Rectal smooth muscle tissue (tissue), 1 donor: Measurements from ENCODE around the gene SORBS2.

Experiments
- H3K27ac ChIP-seq: one replicate; pipeline ENCODE4 v1.7.0; 2013; ENCODE audit warnings: low read depth, low read length, inconsistent platforms
- H3K27me3 ChIP-seq: one replicate; pipeline ENCODE4 v1.7.0; 2013; ENCODE audit warnings: low read length; ENCODE audit not compliant: control insufficient read depth, insufficient read depth
- H3K36me3 ChIP-seq: one replicate; pipeline ENCODE4 v1.7.0; 2013; ENCODE audit warnings: low read length; ENCODE audit not compliant: control insufficient read depth, insufficient read depth
- H3K4me1 ChIP-seq: one replicate; pipeline ENCODE4 v1.7.0; 2013; ENCODE audit warnings: low read length; ENCODE audit not compliant: control insufficient read depth, insufficient read depth
- H3K4me3 ChIP-seq: one replicate; pipeline ENCODE4 v1.7.0; 2013; ENCODE audit warnings: low read length
- H3K9ac ChIP-seq: one replicate; pipeline ENCODE4 v1.7.0; 2013; ENCODE audit warnings: low read length

SORBS2 gene

GRCh38 chr4:185681604-185682003 lies 130.4 kb downstream of the SORBS2 start:
- Histone ChIP-seq H3K4me1 (peaks cover 3% of the 10 kb centered on the region), H3K36me3 (no peaks in the 10 kb centered on the region), H3K27ac (no peak overlapping the region), H3K27me3 (no peaks in the 10 kb centered on the region), H3K4me3 (no peak overlapping the region), H3K9ac (no peak overlapping the region)

GRCh38 chr4:185680617-185681016 lies 131.4 kb downstream of the SORBS2 start:
- no peak overlapping the region for H3K27ac ChIP-seq
- no peak overlapping the region for H3K4me3 ChIP-seq
- H3K4me1 ChIP-seq, result peaks cover 3% of the 10 kb centered on the region
- no peaks in the 10 kb centered on the region for H3K27me3 ChIP-seq
- H3K9ac ChIP-seq, result no peak overlapping the region
- H3K36me3 ChIP-seq, result no peaks in the 10 kb centered on the region

- no peak overlapping the region for H3K9ac ChIP-seq
- no peak overlapping the region for H3K27ac ChIP-seq
- no peak overlapping the region for H3K4me3 ChIP-seq
- no peaks in the 10 kb centered on the region for H3K4me1 ChIP-seq
- peaks cover 3% of the 10 kb centered on the region for H3K36me3 ChIP-seq
- no peaks in the 10 kb centered on the region for H3K27me3 ChIP-seq
Observed at GRCh38 chr4:185679523-185679922, 132.5 kb downstream of the SORBS2 start.

- Histone ChIP-seq H3K27me3 (no peaks in the 10 kb centered on the region), H3K4me1 (peaks cover 4% of the 10 kb centered on the region), H3K9ac (no peak overlapping the region), H3K36me3 (peaks cover 3% of the 10 kb centered on the region), H3K27ac (no peak overlapping the region), H3K4me3 (no peak overlapping the region)
Observed at GRCh38 chr4:185677637-185678314, 134.2 kb downstream of the SORBS2 start.

- Histone ChIP-seq H3K27ac (no peak overlapping the region), H3K4me1 (peaks cover 16% of the 10 kb centered on the region), H3K4me3 (no peak overlapping the region), H3K9ac (no peak overlapping the region), H3K27me3 (no peaks in the 10 kb centered on the region), H3K36me3 (peaks cover 3% of the 10 kb centered on the region)
Observed at GRCh38 chr4:185672618-185673017, 139.4 kb downstream of the SORBS2 start.

GRCh38 chr4:185672151-185672550 lies 139.8 kb downstream of the SORBS2 start:
- H3K9ac ChIP-seq, result no peak overlapping the region
- H3K4me1 ChIP-seq, result peaks cover 16% of the 10 kb centered on the region
- H3K4me3 ChIP-seq, result no peak overlapping the region
- H3K27me3 ChIP-seq, result no peaks in the 10 kb centered on the region
- H3K27ac ChIP-seq, result peak overlapping the region; percentile 11
- H3K36me3 ChIP-seq, result peaks cover 3% of the 10 kb centered on the region

- Histone ChIP-seq H3K27me3 (no peaks in the 10 kb centered on the region), H3K4me1 (peaks cover 18% of the 10 kb centered on the region), H3K9ac (no peak overlapping the region), H3K36me3 (peaks cover 3% of the 10 kb centered on the region), H3K27ac (peak overlapping the region; percentile 16), H3K4me3 (no peak overlapping the region)
Observed at GRCh38 chr4:185671496-185671895, 140.5 kb downstream of the SORBS2 start.

- peak overlapping the region; percentile 16 for H3K27ac ChIP-seq
- H3K9ac ChIP-seq, result no peak overlapping the region
- peaks cover 18% of the 10 kb centered on the region for H3K4me1 ChIP-seq
- no peak overlapping the region for H3K4me3 ChIP-seq
- H3K36me3 ChIP-seq, result peaks cover 3% of the 10 kb centered on the region
- no peaks in the 10 kb centered on the region for H3K27me3 ChIP-seq
Observed at GRCh38 chr4:185671066-185671465, 140.9 kb downstream of the SORBS2 start.

GRCh38 chr4:185669288-185669687 lies 142.7 kb downstream of the SORBS2 start:
- H3K36me3 ChIP-seq, result no peaks in the 10 kb centered on the region
- no peak overlapping the region for H3K27ac ChIP-seq
- no peaks in the 10 kb centered on the region for H3K27me3 ChIP-seq
- H3K4me1 ChIP-seq, result peaks cover 18% of the 10 kb centered on the region
- H3K4me3 ChIP-seq, result no peak overlapping the region
- no peak overlapping the region for H3K9ac ChIP-seq

- Histone ChIP-seq H3K36me3 (peaks cover 6% of the 10 kb centered on the region), H3K9ac (no peak overlapping the region), H3K27ac (no peak overlapping the region), H3K4me3 (no peak overlapping the region), H3K27me3 (no peaks in the 10 kb centered on the region), H3K4me1 (peaks cover 3% of the 10 kb centered on the region)
Observed at GRCh38 chr4:185666156-185666555, 145.8 kb downstream of the SORBS2 start.

GRCh38 chr4:185665655-185666054 lies 146.3 kb downstream of the SORBS2 start:
- H3K9ac ChIP-seq, result no peak overlapping the region
- H3K27ac ChIP-seq, result no peak overlapping the region
- peaks cover 3% of the 10 kb centered on the region for H3K4me1 ChIP-seq
- no peaks in the 10 kb centered on the region for H3K27me3 ChIP-seq
- H3K36me3 ChIP-seq, result peaks cover 6% of the 10 kb centered on the region
- H3K4me3 ChIP-seq, result no peak overlapping the region

- H3K36me3 ChIP-seq, result peaks cover 6% of the 10 kb centered on the region
- H3K9ac ChIP-seq, result no peak overlapping the region
- peaks cover 3% of the 10 kb centered on the region for H3K4me1 ChIP-seq
- no peak overlapping the region for H3K4me3 ChIP-seq
- H3K27me3 ChIP-seq, result no peaks in the 10 kb centered on the region
- no peak overlapping the region for H3K27ac ChIP-seq
Observed at GRCh38 chr4:185664481-185664880, 147.5 kb downstream of the SORBS2 start.

- Histone ChIP-seq H3K4me1 (peaks cover 10% of the 10 kb centered on the region), H3K36me3 (peaks cover 6% of the 10 kb centered on the region), H3K9ac (no peak overlapping the region), H3K27ac (peak overlapping the region; percentile 74), H3K4me3 (no peak overlapping the region), H3K27me3 (no peaks in the 10 kb centered on the region)
Observed at GRCh38 chr4:185662030-185662778, 149.8 kb downstream of the SORBS2 start.
